HG03460 (cell line): ENCODE results near the gene GOLGA8J.
"Not testable (repeated sequence)": the region's sequence is repeated elsewhere in the genome, so short reads cannot be mapped to it uniquely, and the experiment has no call there.

Experiments used
- ATAC-seq: cut with Tn5 transposase; IDR thresholded peaks from one replicate; pipeline ENCODE4 v1.9.1; 2021; ENCODE audit not compliant: unreplicated experiment

GOLGA8J gene

GRCh38 chr15:30082655-30083054 is at the start of gene GOLGA8J:
TSS of gene GOLGA8J (plus strand) at chr15:30082955. CDS start at chr15:30083053, 98 bp downstream.
- not testable (repeated sequence) for ATAC-seq

DNA sequence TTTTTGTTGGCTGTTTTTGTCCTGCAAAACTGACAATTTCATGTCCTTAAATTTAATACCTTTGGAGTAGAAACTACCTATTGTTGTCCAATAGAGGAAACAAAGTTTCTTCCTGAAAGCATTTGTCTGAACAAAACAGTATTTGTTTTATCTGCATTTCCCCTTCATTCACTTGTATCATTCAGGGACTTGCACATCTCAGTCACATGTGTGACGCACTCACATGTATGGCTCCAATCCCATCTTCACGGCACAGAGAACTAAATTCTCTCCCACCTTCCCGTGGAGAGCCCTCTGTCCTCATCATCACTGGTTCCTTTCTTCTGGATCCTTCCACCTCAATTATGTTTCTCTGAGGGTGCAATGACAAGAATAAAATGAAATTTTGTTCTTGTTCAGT is 49.5 kb upstream of the GOLGA8J start:
- no peak for ATAC-seq

GRCh38 chr15:30033763-30034162 is 49.0 kb upstream of the GOLGA8J start:
- ATAC-seq: no peak

DNA sequence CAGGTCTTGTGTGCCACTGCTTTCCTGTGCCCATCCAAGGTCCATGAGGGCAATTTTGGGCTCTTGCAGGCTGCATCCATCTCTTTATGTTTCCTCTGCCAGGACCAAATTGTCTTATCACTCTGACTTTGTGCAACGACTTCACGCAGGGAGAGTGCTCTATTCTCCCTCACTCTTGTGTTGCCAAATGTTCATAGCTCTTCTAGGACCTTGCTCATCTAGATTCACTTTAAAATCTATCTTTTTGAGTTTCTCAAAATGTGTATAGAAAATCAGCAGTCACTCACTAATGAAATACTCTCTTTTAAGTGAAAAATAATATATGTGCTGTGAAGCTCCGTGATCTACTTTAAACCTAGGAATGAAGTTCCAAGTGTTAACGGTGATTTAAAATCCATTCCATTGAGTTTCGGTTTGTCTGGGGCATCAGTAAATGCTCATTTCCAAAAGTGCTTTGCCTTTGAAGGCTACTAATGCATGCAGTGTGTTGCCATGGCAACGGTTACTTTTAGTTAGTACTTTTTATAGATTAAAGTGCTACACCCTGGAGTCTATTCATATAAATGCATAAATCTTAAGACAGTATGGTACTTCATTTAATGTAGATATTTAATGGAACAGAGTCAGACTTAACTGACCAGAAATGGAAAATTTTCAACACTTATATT is 46.6 kb upstream of the GOLGA8J start:
- no peak for ATAC-seq

GRCh38 chr15:30038667-30039523 is 43.9 kb upstream of the GOLGA8J start:
- no peak for ATAC-seq

GRCh38 chr15:30041868-30042267 is 40.9 kb upstream of the GOLGA8J start:
- ATAC-seq: no peak

DNA sequence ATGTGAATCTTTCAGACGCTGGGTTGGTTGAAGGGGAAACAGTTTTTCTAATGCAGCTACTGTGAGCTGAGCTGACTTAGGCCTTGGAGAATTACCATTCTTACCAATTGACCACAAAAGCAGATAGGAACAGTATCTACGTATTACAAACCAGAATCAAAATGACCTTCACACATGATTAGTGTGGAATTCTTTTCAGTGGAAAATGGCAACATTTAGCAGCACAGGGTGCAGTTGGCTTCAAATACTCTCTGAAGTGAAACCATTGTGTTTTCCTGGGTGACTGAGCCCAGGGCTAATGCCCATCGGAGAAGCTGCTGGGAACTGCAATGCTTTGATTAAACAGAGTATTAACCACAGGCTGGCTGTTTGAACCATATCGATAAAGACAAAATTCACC is 40.2 kb upstream of the GOLGA8J start:
- ATAC-seq: no peak

GRCh38 chr15:30043211-30043655 is 39.5 kb upstream of the GOLGA8J start:
- no peak for ATAC-seq

DNA sequence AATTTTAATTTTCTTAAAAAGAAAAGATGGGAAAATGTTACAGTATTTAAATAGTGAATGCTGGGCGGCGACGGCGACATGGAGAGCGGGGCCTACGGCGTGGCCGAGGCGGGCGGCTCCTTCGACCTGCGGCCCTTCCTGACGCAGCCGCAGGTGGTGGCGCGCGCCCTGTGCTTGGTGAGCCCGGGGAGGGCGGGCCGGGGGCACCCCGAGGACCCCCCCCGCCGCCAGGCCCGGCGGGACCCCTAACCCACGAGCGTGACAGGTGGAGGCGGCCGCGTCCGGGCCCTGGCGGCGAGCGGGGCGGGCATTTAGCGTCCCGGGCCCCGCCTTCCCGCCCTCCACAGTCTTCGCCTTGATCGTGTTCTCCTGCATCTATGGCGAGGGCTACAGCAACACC is 38.4 kb upstream of the GOLGA8J start:
- ATAC-seq: no peak

- not testable (repeated sequence) for ATAC-seq
Observed at GRCh38 chr15:30044826-30045225, 37.9 kb upstream of the GOLGA8J start.

DNA sequence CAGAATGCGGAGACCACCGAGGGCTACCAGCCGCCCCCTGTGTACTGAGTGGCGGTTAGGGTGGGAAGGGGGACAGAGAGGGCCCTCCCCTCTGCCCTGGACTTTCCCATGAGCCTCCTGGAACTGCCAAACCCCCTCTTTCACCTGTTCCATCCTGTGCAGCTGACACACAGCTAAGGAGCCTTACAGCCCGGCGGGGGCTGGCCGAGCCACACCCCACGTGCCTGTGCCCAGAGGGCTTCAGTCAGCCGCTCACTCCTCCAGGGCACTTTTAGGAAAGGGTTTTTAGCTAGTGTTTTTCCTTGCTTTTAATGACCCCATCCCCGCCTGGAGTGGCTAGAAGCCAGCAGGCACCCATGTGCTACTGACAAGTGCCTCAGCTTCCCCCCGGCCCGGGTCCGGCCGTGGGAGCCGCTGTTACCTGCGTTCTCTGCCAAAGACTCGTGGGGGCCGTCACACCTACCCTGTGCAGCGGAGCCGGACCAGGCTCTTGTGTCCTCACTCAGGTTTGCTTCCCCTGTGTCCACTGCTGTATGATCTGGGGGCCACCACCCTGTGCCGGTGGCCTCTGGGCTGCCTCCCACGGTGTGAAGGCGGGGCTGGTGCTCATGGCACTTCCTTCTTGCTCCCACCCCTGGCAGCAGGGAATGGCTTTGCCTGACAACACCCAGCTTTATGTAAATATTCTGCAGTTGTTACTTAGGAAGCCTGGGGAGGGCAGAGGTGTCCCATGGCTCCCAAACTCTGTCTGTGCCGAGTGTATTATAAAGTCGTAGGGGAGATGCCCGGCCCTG is 37.3 kb upstream of the GOLGA8J start:
- not testable (repeated sequence) for ATAC-seq

- ATAC-seq: no peak
Observed at GRCh38 chr15:30046430-30046829, 36.3 kb upstream of the GOLGA8J start.

DNA sequence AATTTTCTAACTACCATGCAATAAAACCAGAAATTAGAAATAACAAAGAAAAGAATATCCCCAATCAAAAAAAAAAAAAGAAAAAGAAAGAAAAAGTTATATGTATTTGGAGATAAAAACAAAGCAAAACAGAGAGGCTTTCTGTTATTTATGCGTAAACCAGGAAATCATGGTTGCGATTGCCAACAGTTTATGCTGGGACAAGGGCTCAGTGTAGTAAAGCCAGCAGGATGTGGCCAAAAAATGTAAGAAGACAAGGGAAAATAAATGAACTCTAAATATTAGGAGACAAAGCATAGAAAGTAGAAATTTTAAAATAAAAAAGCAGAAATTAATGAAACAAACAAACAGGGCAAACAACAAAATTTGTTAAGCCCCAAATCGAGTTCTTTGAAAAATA is 27.2 kb upstream of the GOLGA8J start:
- ATAC-seq: no peak

DNA sequence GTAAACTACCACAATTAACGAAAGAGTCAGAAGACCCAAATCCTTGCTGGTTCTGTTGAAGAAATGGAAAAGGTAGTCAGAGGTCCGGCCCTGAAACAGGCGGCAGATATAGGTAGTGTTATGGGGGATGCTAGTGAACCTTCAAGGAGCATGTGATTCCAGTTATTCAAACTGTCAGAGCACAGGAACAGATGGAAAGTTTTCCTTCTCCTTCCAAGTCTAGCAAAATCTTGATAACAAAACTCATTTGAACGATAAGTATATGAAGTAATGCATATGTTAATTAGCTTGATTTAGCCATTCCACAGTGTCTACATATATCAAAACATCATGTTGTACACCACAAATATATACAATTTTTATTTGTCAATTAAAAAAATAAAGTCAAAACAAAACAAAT is 26.6 kb upstream of the GOLGA8J start:
- ATAC-seq: no peak

DNA sequence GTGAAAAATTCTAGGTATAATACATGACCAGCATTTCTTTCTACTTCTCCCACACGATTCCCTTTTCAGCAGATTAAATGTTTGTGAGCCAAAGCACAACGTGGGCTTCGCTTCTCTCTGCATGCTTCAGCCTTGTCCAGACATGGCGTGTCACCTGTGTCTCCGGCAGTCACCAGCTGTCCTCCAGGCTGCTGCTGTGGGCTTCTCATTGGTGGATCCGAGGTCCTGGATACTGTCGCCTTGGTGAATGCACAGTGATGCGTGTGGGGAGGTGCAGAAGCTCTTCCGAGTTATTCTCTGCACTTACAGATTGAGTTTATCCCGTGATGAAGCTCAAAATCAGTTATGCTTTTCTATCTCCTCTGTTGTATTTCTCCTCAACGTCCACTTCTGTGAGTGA is 23.0 kb upstream of the GOLGA8J start:
- no peak for ATAC-seq

- no peak for ATAC-seq
Observed at GRCh38 chr15:30062881-30063280, 19.9 kb upstream of the GOLGA8J start.

DNA sequence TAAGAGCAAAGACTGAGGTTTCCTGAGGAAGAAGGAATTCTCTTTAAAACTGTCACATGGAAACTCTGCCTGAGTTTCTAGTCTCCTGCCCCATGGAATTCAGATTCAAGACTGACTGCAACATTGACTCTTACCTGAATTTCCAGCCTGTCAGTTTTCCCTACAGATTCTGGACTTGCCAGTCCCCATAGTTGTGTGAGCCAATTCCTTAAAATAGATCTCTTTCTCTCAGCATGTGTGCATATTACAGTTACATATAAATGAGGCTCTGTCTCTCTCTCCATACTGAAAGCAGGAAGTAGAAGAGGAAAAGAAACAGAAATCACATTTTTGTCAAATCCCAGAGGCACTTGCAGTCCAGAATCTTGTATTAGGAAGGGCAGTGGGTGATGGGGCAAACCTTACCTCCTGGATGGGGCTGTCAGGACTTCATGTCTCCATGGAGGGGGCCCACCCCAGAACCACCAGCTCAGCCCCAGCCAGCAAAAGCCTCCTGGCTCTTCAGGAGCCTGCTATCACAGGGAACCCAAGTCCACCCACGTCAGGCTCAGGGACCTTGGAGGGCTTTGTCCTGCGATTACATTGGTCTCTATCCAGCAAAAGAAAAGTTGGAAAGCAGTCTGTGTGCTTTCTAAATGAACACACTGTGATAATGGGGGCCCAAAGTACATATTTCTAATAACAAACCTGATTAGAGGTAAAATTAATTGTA is 18.8 kb upstream of the GOLGA8J start:
- no peak for ATAC-seq

DNA sequence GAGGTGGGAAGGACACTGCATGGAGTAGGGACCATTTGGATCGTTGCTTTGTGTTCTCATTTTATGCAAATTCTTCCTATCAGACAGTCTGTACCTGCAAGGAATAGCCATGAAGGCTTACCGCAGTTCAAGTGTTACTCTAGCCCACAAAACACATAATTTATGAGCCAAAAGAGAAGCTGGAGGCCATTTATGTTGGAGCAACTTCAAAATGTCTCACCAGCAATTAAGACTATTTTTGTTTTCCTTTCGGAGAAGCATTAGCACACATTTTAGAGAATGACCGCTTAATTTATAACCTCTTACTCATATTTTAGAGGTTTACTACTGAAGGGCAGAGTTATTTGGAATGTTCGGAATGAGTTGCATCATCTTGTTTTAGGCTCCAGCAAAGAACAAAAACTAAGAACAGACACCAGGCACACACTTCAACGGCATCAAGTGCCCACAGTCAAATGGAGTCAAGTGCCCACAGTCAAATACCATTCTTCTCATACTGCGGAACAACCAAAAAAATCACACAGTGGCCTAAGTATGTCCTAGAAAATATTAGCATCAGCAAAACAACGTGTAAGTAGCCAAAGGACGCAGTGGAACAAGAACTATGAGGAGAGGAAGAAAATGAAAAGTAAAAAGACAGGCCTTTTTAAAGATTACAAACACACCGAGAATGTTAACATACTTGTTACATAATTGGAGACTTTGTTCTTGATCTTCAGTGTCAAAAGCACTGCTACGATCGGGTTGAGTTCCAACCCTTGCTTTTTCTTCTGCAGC is 17.5 kb upstream of the GOLGA8J start:
- no peak for ATAC-seq

DNA sequence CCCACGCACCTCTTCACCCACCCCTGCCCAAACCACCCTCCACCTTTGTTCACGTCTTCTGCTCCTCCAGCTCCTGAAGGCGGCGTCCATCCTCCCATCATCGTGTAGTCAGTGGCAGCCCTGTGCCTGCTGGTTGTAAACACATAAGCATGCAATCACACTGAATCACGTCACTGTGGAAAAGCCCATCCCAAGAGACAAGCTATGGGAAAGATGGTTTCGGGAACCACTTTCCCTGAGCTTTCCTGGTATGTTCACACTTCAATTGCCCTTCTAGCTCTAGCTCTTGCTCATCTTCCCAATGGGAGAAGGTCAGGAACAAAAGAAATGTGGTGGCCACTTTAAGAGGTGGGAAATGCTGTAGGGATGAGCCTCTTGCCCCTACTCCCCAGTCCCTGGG is 14.4 kb upstream of the GOLGA8J start:
- no peak for ATAC-seq

DNA sequence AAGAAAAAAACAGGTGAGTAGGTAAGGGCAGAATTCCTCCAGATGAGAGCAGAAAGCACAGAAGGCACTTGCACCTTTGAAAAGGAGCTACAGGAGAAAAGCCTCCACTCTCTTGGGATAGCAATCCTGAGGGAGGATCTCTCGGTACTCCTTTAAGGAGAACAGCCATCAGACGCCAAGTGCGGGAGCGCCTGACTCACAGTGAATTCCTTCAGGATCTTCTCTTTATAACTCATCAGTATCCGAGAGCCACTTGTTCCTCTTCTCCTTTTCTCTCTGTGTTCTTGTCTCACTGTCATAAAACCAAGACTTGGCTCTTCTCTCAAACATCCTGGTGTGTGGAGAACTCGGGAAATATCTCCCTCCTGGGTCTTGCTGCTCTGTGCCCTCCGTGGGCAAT is 10.1 kb upstream of the GOLGA8J start:
- no peak for ATAC-seq
